GM18517 (cell line): ENCODE results near the gene TMEM30A.

Experiments
- ATAC-seq: cut with Tn5 transposase; IDR thresholded peaks from one replicate; pipeline ENCODE4 v1.9.1; 2021; ENCODE audit warnings: mild to moderate bottlenecking, moderate library complexity; ENCODE audit not compliant: unreplicated experiment

Gene TMEM30A

GRCh38 chr6:75220357-75220756, 64.2 kb downstream of the TMEM30A start:
- no peak for ATAC-seq

DNA sequence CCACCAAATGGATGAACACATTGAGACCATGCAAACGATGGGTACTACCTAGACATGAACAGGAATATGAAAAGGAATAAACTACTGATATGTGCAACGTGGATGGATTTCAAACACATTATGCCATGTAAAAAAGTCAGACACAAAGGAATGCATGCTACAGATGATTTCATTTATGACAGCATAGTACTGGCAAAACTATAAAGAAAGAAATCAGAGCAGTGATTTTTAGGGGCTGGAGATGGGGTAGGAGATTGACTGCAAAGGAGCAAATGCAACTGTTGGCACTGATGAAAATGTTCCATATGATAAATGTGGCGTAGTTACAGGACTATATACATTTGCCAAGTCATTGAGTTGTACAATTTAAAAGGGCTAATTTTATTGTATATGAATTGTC, 65.3 kb downstream of the TMEM30A start:
- no peak for ATAC-seq

DNA sequence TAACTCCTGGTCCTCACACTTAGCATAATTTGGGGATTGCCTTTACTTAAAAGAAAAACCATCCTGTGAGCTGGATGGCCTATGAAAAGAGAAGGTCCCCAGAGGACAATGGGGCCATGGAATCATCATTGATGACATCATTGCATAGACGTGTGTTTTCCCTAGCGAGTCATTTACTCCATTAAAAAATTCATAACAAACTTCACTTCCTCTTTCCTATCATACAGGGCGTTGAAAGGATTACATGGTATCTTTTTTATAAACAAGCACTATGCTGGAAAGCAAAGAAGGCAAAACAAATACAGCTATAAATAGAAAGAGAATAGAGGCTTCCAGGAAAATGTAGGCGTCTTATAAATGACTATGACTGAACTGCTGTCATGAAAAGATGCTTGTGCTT, 67.4 kb downstream of the TMEM30A start:
- no peak for ATAC-seq

GRCh38 chr6:75215291-75215690, 69.3 kb downstream of the TMEM30A start:
- ATAC-seq: no peak

DNA sequence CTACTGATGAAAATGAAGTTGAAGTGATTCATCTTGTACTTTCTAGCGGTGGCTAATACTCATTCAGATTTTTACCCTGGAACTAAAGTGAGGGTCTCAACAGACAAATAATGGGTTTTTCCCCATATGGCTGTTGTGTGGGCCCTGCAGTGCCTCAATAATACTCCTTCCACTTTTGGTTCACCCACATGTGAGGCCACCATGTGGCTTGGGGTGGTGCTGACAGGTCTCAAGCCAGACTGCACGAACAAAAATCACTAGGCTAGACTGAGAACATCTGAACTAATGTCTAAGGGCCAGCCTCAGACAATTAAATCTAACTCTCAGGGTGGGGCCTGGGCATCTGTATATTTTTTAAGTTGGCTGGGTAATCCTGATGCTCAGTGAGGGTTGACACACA, 70.9 kb downstream of the TMEM30A start:
- no peak for ATAC-seq

- no peak for ATAC-seq
These were observed 71.5 kb downstream of the TMEM30A start for GRCh38 chr6:75213112-75213511.

DNA sequence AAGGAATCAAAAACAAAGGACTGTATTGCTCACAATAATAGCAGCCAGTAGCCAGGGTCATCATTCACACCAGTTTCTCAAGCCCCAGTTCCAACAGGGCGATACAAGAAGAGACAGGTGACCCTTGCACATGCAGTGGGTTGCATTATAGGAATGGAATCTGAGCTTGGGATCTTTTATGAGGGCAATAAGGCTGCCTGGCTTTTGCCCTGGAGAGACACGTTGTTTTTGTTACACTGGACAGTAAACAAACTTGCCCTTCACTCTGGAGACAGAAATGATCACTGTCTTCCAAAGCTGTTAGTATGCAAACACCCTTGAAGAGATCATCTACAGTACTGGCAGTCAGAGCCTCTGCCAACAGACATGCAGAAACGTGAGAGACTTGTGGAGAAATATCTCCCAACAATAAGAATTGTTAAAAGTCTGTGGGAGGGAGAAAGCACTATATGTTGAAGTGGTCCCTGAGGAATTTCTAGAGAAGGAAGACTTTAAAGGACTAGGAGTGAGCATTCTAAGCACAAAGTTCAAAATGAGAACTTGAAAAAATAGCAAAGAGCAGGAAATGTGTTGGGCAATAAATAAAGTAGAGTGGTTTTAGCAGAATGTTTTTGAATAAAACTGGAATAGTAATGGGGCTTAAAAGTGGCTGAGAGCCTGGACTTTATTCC, 72.5 kb downstream of the TMEM30A start:
- no peak for ATAC-seq

DNA sequence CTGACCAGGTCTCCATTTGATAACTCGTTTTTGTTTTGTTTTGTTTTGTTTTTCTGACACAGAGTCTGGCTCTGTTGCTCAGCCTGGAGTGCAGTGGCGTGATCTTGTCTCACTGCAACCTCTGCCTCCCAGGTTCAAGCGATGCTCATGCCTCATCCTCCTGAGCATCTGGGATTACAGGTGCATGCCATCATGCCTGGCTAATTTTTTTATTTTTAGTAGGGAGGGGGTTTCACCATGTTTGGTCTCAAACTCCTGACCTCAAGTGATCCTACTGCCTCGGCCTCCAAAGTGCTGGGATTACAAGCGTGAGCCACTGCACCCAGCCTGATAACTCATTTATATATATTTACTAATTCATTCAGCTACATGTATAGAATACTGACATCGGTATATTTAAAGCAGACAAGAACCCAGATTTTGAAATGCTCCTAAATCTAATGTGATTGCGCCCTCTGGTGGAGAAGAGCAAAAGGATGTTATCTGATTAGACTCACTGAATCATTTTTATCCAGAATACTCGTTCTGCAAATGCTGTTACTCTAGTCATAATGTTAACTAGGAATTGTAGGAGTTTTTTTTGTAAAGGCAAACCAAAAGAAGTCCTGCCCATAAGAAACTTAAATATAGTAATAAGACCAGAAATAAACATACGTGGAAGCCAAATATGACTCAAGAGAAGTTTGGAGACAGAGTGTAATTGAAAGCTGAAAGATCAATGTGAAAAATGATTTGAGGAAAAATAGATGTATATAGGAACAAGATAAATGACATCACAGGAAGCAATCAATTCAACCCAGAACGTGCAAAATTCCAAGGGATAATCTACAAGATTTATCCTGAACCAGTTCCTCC, 73.5 kb downstream of the TMEM30A start:
- ATAC-seq: no peak

- no peak for ATAC-seq
These were observed 75.3 kb downstream of the TMEM30A start for GRCh38 chr6:75209184-75209723.

DNA sequence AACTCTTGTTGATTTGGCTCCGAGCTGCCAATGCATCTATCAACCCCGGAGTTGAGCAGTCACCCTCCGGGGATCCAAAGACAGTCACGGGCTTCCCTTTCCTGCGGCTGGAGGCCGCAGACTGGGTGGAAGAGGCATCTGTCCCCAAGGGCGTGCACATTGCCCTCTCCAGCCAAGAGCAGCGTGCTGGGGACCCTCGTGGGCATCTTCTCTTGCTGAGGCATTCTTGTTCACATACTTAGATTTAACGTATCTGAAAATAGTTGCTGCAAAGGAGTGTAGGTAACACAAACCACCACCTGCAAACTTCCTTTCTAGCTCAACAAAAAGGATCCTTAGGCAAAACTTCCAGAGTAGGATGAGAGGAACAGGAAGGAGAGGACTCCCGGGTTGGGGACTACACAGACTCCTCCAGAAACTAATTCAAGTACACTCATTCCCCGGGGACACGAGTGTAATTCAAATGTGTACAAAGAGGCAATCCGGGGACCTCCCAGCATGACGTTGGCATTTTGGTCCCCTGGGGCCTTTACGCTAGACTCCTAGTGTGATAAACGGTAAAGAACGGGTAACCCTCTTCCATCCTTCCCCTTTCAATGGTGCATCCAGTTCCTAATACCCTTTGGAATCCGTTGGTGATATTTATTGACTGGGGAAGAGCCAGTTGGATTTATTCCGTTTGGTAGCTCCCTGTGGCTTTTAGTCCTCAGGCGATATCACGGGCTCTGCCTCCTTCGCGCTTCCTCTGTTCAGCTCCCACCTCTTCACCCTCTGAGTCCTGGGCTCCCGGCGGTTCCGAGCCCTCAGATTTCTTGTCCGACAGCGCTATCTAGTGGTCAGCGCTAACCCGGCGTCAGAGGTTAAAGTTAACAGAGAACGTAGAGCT, 76.1 kb downstream of the TMEM30A start:
- ATAC-seq: peak; percentile 76

DNA sequence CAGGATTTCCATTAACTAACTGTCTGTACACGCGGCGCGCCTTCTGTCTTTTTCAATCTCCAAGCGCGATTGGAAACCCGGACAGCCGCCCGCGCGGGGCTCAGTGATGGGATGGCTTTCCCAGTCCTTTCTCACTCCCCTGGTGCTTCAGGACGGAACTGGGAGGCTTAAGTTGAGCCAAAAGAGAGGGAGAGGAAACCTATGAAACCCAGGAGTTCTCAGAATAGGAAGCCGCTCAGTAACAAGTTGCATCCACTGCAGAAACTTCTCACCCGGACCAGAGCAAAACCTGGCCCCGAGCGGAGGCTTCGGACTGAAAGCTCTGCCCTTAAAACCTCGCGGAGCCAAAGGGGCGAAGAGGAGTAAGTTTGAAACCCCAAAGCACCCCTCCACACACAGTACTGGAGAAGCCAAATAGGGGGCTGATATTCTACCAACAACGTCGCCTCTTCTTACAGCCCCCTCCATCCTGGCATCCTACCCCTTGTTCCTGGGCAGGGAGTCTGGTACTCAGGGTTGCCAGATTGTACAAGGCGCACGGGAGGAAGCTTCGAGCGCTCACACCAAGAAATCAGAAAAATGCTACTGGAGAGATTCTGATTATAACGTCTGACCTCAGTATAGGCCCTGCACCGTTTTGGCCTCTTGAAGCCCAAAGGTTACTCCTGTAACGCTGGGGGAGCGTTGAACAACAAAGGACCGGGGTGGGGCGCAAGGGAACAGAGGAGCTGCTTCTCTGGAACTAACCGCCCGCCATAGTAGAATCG, 77.8 kb downstream of the TMEM30A start:
- ATAC-seq: no peak

GRCh38 chr6:75205776-75206575, 78.6 kb downstream of the TMEM30A start, which contains the start of gene COL12A1:
TSS of gene COL12A1 (minus strand) at chr6:75206053. CDS start at chr6:75202792, 3,261 bp downstream.
- no peak for ATAC-seq

DNA sequence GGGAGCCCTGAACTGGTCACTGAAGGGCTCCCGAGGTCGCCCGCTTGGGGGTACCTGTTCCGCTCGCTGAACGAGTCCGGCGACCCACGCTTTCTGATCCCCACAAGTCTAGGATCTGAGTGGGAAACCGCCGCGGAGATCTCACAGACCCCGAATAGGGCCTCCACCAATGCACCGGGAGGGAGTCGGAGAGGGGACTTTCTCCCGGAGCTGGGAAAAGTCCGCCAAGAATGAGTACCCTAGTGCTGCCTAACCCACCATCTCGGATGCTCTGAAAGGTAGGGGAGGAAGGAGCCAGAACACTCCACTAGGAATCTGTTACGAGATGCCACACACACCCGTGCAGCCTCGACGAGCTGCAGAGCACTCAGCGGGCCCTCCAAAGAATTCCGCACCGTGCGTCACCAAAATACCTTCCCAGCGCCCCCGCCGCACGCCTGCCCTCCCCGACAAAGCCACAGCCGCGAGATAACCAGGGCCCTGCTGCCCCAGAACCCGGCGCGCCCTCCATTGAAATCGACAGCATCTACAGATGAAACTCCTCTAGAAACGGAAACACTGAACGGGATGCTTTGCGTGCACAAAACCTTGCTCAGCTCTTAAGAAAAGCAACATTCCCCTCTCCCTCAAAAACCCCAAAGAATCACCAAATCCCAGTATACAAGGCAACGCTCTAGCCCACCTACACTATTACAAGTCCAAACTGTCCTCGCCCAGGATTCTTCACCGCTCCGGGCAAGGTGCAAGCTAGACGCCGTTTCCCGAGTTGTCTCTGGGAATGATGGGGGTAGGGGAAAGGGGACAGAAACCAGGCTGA, 79.4 kb downstream of the TMEM30A start:
- ATAC-seq: no peak

GRCh38 chr6:75204217-75204958, 80.2 kb downstream of the TMEM30A start:
- ATAC-seq: no peak

DNA sequence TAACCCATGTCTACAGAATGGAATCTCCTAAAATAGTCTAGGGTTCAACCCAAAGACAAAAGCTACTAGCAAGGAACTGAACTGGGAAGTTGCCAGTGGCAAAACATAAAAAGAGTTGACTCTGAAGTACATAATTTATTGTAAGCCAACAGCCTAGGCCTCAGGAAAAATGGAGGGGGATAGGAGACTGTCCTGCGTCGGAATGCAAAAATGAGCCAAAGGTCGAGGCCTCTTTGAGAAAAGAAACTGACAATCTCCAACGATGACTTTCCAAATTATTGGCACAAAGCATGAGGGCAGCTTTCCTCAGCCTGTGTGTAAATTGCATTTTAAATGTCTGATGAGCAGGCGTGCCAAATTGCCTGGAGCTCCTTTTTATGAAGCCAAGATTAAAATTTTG, 80.9 kb downstream of the TMEM30A start:
- ATAC-seq: no peak
